Uterus (tissue), 2 donors: ENCODE results near the gene SFMBT2.

Source experiments
- POLR2A ChIP-seq, 2 donors: fragments of 450-650 bp; IDR thresholded peaks; one replicate each; pipeline ENCODE4 v1.6.1; 2016; ENCODE audit warnings: antibody characterized with exemption in 2 of 2, mild to moderate bottlenecking in 1 of 2, moderate library complexity in 1 of 2
- TF ChIP-seq, protein P1 (sequence below), 4 experiments: fragments of 200-600 bp in 2 of 4; fragments of 450-650 bp in 2 of 4; sonication (generic) in 2 of 4; IDR thresholded peaks; one replicate each; pipeline ENCODE4 v1.5.1; 2016 to 2019; ENCODE audit warnings: antibody characterized with exemption in 4 of 4, mild to moderate bottlenecking in 2 of 4, moderate library complexity in 1 of 4

DNA sequence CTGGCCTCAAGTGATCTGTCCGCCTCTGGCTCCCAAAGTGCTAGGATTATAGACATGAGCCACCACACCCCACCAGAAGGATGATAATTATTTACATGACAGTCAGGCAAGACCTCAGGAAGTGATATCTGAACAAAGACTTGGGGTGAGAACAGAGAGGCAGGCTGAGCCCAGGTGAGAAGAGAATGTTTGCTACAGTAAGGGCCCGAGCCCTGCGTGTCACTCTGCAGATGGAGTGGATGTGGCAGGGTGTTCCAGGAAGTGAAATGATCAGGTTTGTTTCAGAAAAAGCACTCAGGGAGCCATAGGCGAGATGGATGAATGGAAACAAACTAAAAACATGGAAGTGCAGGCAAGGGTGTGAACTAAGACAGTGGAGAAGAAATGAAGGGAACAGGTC lies 22.2 kb downstream of the SFMBT2 start:
- TF ChIP-seq, protein P1, sequence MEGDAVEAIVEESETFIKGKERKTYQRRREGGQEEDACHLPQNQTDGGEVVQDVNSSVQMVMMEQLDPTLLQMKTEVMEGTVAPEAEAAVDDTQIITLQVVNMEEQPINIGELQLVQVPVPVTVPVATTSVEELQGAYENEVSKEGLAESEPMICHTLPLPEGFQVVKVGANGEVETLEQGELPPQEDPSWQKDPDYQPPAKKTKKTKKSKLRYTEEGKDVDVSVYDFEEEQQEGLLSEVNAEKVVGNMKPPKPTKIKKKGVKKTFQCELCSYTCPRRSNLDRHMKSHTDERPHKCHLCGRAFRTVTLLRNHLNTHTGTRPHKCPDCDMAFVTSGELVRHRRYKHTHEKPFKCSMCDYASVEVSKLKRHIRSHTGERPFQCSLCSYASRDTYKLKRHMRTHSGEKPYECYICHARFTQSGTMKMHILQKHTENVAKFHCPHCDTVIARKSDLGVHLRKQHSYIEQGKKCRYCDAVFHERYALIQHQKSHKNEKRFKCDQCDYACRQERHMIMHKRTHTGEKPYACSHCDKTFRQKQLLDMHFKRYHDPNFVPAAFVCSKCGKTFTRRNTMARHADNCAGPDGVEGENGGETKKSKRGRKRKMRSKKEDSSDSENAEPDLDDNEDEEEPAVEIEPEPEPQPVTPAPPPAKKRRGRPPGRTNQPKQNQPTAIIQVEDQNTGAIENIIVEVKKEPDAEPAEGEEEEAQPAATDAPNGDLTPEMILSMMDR (IDR thresholded peaks at IDR 0.05), result no peak
- TF ChIP-seq POLR2A (IDR thresholded peaks at IDR 0.05), result no peak
